ENCODE results near the gene ERAS. TPM values are rescaled to one million over a fixed set of nuclear protein-coding genes. Genes with fewer than 3 reads are reported as not detected.

ERAS gene
- polyA plus RNA-seq, 1 experiment: not detected

DNA sequence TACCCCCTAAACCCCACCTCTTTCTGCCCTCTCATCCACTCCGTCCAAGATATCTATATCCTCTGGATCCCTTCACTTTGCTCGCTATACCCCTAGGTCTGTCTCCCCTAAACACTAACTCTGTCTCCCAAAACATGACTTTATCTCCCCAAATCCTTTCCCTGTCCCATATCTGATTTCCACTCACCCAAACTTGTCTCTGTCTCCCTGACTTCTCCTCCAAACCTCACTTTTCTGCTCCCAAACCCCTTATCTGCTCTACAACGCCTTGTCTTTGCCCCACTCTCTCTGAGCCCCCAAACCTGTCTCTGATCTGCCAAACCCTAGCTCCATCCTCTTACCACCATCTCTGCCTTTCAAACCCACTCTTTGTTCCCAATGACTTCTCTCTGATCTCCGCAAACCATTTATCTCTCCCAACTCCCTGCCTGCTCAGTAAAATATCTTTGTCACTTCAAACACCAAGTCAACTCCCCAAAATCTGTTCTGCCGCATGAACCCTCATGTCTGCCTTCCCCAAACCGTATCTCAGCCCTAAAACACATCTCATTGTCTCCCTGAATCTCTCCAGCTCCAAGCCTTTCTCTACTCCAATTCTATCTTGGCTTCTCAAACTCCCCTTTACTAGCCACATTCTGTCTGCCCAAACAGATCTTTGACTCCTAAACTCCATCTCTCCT lies 39.3 kb upstream of the ERAS start:
- CTCF ChIA-PET: no interaction called here
- POLR2A ChIA-PET: no interaction called here

DNA sequence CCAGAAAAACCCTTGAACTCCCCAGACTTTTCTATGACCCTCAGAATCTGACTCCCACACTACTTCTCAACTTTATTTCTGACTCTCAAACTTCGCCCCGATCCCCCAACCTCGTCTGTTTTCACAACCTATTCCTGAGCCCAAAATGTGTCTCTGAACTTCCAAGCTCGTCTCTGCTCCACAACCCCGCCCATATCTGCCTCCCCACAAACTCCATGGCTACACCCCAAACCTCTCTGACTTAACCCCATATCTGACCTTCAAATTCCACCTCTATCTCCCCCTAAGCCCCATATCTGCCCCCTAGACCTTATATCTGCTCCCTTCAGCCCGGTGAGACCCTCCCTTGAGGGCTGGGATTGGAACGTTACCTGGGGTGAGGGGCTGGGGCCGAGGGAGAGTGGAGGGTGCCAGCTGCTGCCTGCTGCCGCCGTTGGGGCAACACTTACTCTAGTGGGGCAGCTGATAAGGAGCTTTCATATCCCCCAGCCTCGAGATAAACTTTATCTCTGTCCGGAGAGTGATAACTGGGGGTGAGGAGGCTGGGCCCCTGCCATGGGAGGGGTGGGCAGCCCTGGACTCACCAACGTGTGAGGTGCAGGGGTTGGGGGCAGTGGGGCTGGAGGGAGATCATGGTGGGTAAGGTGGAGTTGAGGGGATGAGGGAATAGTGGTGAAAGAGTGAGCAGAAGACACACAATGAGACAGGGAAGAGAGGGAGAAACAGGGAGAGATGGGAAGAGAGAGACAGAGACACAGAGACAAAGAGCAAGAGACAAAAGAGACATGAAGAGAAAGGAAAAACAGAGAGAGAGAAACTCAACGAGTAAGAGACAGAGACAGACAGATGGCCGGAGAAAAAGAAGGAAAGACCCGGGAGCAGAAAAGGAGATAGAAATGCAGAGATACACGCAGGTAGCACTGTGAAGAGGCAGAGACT lies 38.5 kb upstream of the ERAS start:
- Histone ChIP-seq H3K9me3 (ENCODE audit: control insufficient read depth, insufficient read depth, low read length) (no peaks in the 10 kb centered on the region), H3K27me3 (ENCODE audit: control insufficient read depth, insufficient read depth, low read length) (peaks cover 6% of the 10 kb centered on the region), H3K27ac (ENCODE audit: low read depth, low read length) (no peak overlapping the region), H3K4me3 (ENCODE audit: low read depth, low read length) (no peak overlapping the region)
- TF ChIP-seq, protein P1, sequence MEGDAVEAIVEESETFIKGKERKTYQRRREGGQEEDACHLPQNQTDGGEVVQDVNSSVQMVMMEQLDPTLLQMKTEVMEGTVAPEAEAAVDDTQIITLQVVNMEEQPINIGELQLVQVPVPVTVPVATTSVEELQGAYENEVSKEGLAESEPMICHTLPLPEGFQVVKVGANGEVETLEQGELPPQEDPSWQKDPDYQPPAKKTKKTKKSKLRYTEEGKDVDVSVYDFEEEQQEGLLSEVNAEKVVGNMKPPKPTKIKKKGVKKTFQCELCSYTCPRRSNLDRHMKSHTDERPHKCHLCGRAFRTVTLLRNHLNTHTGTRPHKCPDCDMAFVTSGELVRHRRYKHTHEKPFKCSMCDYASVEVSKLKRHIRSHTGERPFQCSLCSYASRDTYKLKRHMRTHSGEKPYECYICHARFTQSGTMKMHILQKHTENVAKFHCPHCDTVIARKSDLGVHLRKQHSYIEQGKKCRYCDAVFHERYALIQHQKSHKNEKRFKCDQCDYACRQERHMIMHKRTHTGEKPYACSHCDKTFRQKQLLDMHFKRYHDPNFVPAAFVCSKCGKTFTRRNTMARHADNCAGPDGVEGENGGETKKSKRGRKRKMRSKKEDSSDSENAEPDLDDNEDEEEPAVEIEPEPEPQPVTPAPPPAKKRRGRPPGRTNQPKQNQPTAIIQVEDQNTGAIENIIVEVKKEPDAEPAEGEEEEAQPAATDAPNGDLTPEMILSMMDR (IDR thresholded peaks at IDR 0.05; ENCODE audit: low read depth, low read length): no peak
- ChIA-PET POLR2A (no interaction called here), CTCF (no interaction called here)
- no peak for DNase-seq (ENCODE audit: low read depth, low spot score)

More for the DNA sequence above, 39.3 kb upstream of the ERAS start:
- Histone ChIP-seq H3K4me3 (ENCODE audit: low read depth, low read length) (no peak overlapping the region), H3K9me3 (ENCODE audit: control insufficient read depth, insufficient read depth, low read length) (no peaks in the 10 kb centered on the region), H3K27me3 (ENCODE audit: control insufficient read depth, insufficient read depth, low read length) (peaks cover 6% of the 10 kb centered on the region), H3K27ac (ENCODE audit: low read depth, low read length) (no peak overlapping the region)
- no peak for DNase-seq (ENCODE audit: low read depth, low spot score)
- TF ChIP-seq, protein P1 (IDR thresholded peaks at IDR 0.05; ENCODE audit: low read depth, low read length): no peak

DNA sequence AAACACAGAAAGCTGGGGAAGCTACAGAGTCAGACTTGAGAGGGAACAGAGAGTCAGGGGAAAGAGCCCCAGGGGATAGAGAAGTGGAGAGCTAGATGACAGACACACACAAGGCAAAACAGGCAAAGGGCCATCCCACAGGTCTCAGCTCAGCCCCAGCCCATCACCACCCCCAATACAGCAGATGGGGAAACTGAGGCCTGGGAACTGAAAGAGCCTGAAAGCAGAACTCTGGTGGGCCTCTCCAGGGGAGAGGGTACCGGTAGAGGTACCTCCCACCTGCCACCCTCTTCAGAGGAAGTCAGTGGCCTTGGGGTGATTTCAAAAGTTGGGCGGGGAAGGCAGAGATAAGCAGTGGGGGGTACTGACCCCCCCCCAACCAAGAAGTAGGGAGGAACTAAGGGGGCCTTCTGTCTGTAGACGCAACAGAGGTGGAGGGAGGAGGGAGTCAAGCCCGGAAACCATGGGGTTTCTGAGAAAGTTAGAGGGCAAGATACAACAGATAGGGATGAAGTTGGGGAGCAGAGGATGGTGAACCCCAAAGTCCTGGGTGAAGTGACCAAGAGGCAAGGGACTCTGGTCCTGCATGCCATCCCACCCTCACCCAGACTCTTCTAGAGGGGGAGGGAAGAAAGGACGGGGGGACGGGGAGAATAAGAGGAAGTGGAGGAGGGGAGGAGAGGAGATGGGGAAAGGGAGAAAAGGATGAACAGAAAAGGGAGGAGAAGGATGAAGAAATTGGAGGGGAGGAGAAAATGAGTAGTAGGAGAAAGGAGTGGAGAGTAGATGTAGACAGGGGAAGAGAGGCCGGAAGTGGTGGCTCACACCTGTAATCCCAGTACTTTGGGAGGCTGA lies 36.7 kb upstream of the ERAS start:
- Histone ChIP-seq H3K27me3 (ENCODE audit: control insufficient read depth, insufficient read depth, low read length) (peaks cover 6% of the 10 kb centered on the region), H3K9me3 (ENCODE audit: control insufficient read depth, insufficient read depth, low read length) (no peaks in the 10 kb centered on the region), H3K27ac (ENCODE audit: low read depth, low read length) (no peak overlapping the region), H3K4me3 (ENCODE audit: low read depth, low read length) (no peak overlapping the region)
- TF ChIP-seq, protein P1 (IDR thresholded peaks at IDR 0.05; ENCODE audit: low read depth, low read length): no peak
- ChIA-PET CTCF (interaction anchor here (0.6 kb wide), 1 partner anchor 102 kb away, joined by 5 read pairs; no protein-coding TSS in a partner anchor), POLR2A (interaction anchor here (0.7 kb wide), 1 partner anchor 53 kb away, joined by 5 read pairs; no protein-coding TSS in a partner anchor)
- no peak for DNase-seq (ENCODE audit: low read depth, low spot score)

DNA sequence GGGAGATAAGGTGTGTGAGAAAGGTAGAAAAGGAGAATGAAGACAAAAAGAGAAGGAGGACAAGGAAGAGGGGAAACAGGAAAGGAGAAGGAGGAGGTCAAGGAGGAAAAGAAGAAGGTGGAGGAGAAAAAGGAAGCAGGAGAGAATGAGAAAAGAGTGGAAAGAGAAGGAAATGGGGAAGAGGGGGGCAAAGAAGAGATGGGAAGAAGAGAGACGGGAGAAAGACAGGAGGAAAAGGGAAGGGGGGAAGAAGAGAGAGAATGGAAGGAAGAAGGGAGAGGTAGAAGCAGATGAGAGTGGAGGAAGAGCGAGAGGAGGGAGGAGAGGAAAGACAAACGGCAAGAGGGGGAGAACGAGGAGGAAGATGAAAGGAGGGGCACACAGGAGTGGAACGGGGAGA lies 35.8 kb upstream of the ERAS start:
- H3K4me3 ChIP-seq (ENCODE audit: low read depth, low read length): no peak overlapping the region
- CTCF ChIA-PET: no interaction called here
- no peaks in the 10 kb centered on the region for H3K9me3 ChIP-seq (ENCODE audit: control insufficient read depth, insufficient read depth, low read length)
- DNase-seq (ENCODE audit: low read depth, low spot score): no peak
- TF ChIP-seq, protein P1 (IDR thresholded peaks at IDR 0.05; ENCODE audit: low read depth, low read length): no peak
- H3K27me3 ChIP-seq (ENCODE audit: control insufficient read depth, insufficient read depth, low read length): peaks cover 6% of the 10 kb centered on the region
- H3K27ac ChIP-seq (ENCODE audit: low read depth, low read length): no peak overlapping the region
- POLR2A ChIA-PET: no interaction called here

All from AG04450 (cell line).